Measurements from ENCODE around the gene PORCN.

DNA sequence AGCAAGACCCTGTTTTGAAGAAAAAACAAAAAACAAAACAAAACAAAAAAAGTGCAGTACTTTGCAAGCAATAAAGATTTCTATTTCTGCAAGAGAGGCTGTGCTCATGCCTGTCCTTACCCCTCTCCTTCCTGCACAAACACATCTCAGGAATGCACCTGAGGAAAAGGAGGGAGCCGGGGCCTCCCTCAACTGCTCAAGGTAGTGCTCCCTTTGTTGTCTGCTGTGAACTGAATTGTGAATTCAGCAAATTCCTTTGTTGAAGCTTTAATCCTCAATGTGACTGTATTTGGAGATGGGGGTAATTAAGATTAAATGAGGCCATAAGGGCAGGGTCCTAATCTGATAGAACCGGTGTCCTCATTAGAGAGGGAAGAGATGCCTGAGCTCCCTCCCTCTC, 18.9 kb upstream of the PORCN start:
- TF ChIP-seq POLR2A (IDR thresholded peaks at IDR 0.05; ENCODE audit: borderline replicate concordance, extremely low read depth, insufficient read depth, insufficient read length) (no peak), EZH2phosphoT487 (IDR thresholded peaks at IDR 0.05; ENCODE audit: borderline replicate concordance) (no peak), EZH2 (IDR thresholded peaks at IDR 0.05) (no peak), POLR2AphosphoS5 (IDR thresholded peaks at IDR 0.05; ENCODE audit: low read depth, low read length) (no peak), RAD21 (IDR thresholded peaks at IDR 0.05; ENCODE audit: low read depth) (no peak), SIN3A (IDR thresholded peaks at IDR 0.05; ENCODE audit: low read depth) (no peak), ZNF274 (IDR thresholded peaks at IDR 0.05; ENCODE audit: low read depth, low read length) (no peak), SP1 (IDR thresholded peaks at IDR 0.05; ENCODE audit: low read depth) (no peak), SRF (IDR thresholded peaks at IDR 0.05; ENCODE audit: low read depth) (no peak)
- TF ChIP-seq, protein P1, sequence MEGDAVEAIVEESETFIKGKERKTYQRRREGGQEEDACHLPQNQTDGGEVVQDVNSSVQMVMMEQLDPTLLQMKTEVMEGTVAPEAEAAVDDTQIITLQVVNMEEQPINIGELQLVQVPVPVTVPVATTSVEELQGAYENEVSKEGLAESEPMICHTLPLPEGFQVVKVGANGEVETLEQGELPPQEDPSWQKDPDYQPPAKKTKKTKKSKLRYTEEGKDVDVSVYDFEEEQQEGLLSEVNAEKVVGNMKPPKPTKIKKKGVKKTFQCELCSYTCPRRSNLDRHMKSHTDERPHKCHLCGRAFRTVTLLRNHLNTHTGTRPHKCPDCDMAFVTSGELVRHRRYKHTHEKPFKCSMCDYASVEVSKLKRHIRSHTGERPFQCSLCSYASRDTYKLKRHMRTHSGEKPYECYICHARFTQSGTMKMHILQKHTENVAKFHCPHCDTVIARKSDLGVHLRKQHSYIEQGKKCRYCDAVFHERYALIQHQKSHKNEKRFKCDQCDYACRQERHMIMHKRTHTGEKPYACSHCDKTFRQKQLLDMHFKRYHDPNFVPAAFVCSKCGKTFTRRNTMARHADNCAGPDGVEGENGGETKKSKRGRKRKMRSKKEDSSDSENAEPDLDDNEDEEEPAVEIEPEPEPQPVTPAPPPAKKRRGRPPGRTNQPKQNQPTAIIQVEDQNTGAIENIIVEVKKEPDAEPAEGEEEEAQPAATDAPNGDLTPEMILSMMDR (IDR thresholded peaks at IDR 0.05 in 2 of 3, conservative IDR thresholded peaks at IDR 0.05 in 1 of 3; ENCODE audit: borderline replicate concordance in 1 of 3, insufficient read depth in 1 of 3, low read depth in 2 of 3, low read length in 2 of 3) = no peak
- TF ChIP-seq, protein P2, sequence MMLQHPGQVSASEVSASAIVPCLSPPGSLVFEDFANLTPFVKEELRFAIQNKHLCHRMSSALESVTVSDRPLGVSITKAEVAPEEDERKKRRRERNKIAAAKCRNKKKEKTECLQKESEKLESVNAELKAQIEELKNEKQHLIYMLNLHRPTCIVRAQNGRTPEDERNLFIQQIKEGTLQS (IDR thresholded peaks at IDR 0.05) = no peak
- TF ChIP-seq, protein P3, sequence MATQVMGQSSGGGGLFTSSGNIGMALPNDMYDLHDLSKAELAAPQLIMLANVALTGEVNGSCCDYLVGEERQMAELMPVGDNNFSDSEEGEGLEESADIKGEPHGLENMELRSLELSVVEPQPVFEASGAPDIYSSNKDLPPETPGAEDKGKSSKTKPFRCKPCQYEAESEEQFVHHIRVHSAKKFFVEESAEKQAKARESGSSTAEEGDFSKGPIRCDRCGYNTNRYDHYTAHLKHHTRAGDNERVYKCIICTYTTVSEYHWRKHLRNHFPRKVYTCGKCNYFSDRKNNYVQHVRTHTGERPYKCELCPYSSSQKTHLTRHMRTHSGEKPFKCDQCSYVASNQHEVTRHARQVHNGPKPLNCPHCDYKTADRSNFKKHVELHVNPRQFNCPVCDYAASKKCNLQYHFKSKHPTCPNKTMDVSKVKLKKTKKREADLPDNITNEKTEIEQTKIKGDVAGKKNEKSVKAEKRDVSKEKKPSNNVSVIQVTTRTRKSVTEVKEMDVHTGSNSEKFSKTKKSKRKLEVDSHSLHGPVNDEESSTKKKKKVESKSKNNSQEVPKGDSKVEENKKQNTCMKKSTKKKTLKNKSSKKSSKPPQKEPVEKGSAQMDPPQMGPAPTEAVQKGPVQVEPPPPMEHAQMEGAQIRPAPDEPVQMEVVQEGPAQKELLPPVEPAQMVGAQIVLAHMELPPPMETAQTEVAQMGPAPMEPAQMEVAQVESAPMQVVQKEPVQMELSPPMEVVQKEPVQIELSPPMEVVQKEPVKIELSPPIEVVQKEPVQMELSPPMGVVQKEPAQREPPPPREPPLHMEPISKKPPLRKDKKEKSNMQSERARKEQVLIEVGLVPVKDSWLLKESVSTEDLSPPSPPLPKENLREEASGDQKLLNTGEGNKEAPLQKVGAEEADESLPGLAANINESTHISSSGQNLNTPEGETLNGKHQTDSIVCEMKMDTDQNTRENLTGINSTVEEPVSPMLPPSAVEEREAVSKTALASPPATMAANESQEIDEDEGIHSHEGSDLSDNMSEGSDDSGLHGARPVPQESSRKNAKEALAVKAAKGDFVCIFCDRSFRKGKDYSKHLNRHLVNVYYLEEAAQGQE (IDR thresholded peaks at IDR 0.05; ENCODE audit: low read depth) = no peak
- TF ChIP-seq, protein P4, sequence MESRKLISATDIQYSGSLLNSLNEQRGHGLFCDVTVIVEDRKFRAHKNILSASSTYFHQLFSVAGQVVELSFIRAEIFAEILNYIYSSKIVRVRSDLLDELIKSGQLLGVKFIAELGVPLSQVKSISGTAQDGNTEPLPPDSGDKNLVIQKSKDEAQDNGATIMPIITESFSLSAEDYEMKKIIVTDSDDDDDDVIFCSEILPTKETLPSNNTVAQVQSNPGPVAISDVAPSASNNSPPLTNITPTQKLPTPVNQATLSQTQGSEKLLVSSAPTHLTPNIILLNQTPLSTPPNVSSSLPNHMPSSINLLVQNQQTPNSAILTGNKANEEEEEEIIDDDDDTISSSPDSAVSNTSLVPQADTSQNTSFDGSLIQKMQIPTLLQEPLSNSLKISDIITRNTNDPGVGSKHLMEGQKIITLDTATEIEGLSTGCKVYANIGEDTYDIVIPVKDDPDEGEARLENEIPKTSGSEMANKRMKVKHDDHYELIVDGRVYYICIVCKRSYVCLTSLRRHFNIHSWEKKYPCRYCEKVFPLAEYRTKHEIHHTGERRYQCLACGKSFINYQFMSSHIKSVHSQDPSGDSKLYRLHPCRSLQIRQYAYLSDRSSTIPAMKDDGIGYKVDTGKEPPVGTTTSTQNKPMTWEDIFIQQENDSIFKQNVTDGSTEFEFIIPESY (IDR thresholded peaks at IDR 0.05; ENCODE audit: extremely low read depth, insufficient replicate concordance, low read length) = no peak
